Measurements from ENCODE around the gene GPS1. TPM values are rescaled to one million over a fixed set of nuclear protein-coding genes. Genes with fewer than 3 reads are reported as not detected.
A peak's percentile ranks its signal among the peaks of the same experiment; 100 is the strongest.

The GPS1 gene
- polyA plus RNA-seq (2012; ENCODE audit: insufficient read depth, insufficient read length, low read depth): 585 TPM

DNA sequence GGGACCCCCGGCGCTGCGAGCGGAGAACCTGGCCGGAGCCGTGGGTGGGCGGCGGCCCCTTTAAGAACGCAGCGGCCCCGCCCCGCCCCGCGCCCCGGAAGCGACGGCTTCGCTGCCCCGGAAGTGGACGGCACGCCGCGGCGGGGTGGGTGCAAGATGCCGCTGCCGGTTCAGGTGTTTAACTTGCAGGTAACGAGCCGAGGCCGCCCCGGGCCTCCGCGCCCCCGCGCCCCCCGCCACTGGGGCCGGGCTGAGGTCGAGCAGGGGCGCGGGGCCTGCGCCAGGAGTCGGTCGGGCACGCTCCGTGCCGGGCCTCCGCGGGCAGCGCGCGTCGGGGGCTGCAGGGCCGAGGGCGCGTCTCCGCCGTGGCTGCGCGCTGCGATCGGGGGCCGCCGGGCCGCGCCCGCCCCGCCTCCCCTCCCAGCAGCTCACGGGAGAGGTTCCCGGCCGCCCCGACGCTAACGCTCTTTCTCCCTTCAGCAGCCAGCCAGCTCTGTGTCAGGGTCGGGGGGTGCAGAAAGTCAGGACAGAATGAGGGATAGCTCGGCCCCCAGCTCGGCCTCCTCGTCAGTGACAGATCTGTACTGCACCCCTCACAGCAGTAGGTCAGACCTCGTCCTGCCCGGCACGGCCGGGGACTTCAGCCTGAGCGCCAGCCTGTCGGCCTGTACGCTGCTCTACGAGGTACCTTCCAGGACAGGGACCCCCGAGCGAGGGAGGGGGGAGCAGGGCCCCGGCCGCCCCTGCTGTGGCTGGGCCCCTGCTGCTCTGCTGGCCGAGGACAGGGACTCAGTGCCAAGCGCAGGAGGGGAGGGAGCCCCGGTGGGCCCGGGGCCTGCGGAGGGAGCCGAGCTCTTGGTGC, at the start of gene GPS1, which contains the start of gene RFNG:
TSS of gene GPS1 (plus strand) at position 123 of the 862 bp plus-strand sequence. CDS start at position 157, 34 bp downstream.
TSS of gene RFNG (minus strand) at position 36 of the 862 bp plus-strand sequence. CDS start 45 bp downstream, outside the sequence.
- DNase-seq: peak; percentile 84
- TF ChIP-seq, protein P1, sequence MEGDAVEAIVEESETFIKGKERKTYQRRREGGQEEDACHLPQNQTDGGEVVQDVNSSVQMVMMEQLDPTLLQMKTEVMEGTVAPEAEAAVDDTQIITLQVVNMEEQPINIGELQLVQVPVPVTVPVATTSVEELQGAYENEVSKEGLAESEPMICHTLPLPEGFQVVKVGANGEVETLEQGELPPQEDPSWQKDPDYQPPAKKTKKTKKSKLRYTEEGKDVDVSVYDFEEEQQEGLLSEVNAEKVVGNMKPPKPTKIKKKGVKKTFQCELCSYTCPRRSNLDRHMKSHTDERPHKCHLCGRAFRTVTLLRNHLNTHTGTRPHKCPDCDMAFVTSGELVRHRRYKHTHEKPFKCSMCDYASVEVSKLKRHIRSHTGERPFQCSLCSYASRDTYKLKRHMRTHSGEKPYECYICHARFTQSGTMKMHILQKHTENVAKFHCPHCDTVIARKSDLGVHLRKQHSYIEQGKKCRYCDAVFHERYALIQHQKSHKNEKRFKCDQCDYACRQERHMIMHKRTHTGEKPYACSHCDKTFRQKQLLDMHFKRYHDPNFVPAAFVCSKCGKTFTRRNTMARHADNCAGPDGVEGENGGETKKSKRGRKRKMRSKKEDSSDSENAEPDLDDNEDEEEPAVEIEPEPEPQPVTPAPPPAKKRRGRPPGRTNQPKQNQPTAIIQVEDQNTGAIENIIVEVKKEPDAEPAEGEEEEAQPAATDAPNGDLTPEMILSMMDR (IDR thresholded peaks at IDR 0.05; ENCODE audit: low read depth, low read length): no peak
- H3K36me3 ChIP-seq: peaks cover 37% of the 10 kb centered on the region
- H3K4me1 ChIP-seq: no peaks in the 10 kb centered on the region
- no peaks in the 10 kb centered on the region for H3K9me3 ChIP-seq
- H3K4me3 ChIP-seq (ENCODE audit: low read depth, low read length): peak within 1 kb of the TSS; percentile 86
- 0 out of 2 replicates have a peak, but pooled peaks cover 3% of the 10 kb centered on the region for H3K27me3 ChIP-seq

DNA sequence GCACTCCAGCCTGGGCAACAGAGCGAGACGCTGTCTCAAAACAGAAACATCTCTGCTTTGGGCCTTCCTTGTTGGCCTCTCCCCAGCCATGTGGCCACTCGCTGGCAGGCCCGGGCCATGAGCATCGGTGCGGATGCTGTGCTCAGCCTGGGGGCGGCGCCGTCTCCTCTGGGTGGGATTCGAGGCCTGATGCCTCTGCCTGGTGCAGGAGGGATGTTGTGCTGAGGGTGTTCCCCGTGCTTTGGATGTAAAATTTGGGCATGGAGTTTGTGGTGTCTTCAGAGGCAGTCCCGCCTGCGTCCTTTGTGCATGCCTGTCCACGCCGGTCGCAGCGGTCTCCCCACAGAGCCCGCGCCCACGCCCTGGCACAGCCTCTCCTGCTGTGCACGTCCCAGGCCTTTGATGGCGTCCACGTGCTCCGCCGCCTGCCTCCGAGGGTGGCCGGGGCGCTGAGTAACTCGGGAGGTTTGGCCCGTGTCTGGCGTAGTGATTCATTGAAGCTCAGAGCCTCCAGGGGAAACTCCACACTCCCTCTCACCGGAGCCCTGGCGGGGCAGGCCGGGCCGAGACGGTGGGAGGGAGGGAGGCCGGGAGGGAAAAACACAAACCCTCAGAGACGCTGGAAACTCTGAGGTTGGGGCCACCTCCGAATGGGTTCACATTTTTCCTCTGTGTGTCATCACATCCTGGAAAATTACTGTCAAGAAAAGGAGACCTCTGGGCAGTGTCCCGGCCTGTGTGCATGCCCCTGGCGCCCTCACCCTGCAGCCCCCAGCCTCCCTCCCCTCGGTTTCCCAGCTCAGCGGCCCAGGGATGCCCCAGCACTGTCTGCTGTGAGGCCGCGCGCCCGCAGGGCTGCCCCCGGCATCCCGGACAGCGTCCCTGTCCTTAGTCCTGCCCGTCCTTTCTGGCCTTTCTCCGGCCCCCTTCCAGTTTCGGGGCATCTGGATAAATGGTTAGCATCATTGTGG, 48.0 kb upstream of the GPS1 start:
- TF ChIP-seq, protein P1 (IDR thresholded peaks at IDR 0.05; ENCODE audit: low read depth, low read length): no peak
- DNase-seq: peak; percentile 72
- no peaks in the 10 kb centered on the region; the same call in 1 of the 2 replicates for H3K36me3 ChIP-seq
- H3K9me3 ChIP-seq: no peaks in the 10 kb centered on the region
- no peaks in the 10 kb centered on the region for H3K27me3 ChIP-seq
- H3K4me1 ChIP-seq: peaks cover 23% of the 10 kb centered on the region
- H3K4me3 ChIP-seq (ENCODE audit: low read depth, low read length): no peak overlapping the region

DNA sequence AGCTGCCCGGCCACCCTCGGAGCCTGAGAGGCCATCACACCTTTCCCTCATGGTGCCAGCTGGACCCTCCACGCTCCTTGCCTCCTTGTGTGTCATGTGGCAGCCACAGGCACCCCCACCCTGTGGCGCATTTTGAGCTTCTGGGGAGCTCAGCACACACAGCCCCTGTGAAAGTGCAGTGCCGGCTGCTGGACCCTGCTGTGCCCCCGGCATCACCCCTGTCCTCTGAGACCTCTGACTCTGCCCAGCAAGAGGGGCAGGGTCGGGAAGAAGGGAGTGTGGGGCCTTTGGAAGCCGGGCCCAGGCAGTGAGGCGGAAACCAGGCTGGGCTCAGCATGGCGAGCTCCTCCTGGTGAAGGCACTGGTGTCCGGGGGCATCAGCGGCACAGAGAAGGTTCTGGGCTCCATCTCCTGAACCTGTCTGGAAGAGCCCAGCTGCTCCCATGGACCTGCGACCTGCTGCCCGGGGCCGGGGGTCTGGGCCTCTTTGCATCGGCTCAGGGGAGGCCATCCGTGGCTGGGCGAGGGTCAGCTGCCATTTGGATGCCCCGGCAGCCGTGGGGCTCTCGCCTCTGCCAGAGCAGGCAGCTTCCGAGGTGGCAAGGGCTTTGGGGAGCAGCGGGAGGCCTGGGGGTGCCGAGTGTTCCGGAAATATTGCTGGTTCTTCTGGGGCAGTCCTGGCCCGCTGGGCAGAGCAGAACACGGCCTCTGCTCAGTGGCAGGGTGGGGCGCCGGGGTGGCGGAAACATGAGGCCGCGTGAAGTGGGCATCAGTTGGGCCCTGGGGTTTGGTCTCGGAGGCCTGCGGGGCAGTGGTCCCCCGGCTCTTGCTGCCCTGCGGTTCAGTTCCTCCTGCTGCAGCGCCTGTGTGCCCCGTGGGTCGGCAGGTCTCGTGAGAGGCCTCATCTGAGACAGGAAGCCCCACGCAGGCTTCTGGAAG, 46.9 kb upstream of the GPS1 start:
- DNase-seq: no peak
- no peaks in the 10 kb centered on the region; the same call in 1 of the 2 replicates for H3K36me3 ChIP-seq
- TF ChIP-seq, protein P1 (IDR thresholded peaks at IDR 0.05; ENCODE audit: low read depth, low read length): no peak
- H3K27me3 ChIP-seq: no peaks in the 10 kb centered on the region
- no peaks in the 10 kb centered on the region for H3K9me3 ChIP-seq
- no peak overlapping the region for H3K4me3 ChIP-seq (ENCODE audit: low read depth, low read length)
- peaks cover 23% of the 10 kb centered on the region for H3K4me1 ChIP-seq

DNA sequence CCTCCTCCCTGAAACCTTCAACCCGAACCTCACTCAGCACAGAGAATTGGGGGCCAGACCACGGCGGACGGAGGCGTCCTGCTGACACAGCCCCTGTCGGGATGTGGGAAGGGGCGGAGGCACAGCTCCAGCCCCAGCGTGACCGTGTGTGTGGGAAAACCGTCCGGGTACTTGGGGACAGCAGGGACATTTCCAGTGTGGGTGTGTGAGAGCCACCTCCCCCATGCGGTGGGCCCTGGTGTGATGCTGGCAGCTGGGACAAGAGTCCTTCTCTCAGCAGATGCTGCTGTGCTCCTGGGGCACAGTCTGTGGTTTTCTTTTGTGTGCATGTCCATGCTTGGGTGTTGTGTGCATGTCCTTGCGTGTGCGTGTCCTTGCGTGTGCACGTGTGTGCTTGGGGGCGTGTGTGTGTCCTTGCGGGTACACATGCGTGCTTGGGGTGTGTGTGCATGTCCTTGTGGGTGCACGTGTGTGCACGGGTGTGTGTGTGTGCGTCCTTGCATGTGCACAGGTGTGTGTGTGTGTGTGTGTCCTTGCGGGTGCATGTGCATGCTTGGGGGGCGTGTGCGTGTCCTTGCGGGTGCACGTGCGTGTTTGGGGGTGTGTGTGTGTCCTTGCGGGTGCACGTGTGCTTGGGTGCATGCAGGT, 45.9 kb upstream of the GPS1 start:
- H3K4me3 ChIP-seq (ENCODE audit: low read depth, low read length): no peak overlapping the region
- no peaks in the 10 kb centered on the region; the same call in 1 of the 2 replicates for H3K36me3 ChIP-seq
- TF ChIP-seq, protein P1 (IDR thresholded peaks at IDR 0.05; ENCODE audit: low read depth, low read length): no peak
- H3K4me1 ChIP-seq: peaks cover 23% of the 10 kb centered on the region
- no peak for DNase-seq
- no peaks in the 10 kb centered on the region for H3K27me3 ChIP-seq
- H3K9me3 ChIP-seq: no peaks in the 10 kb centered on the region

Measured in BE2C (cell line).